A673 (cell line): ENCODE data around the gene NXNL2. TPM values are rescaled to one million over a fixed set of nuclear protein-coding genes. Genes with fewer than 3 reads are reported as not detected.

ENCODE experiments used
- BruUV-seq: library from RNA; stranded (reverse); fragments of 400-500 nt; replicated peaks from 2 replicates; lab custom pipeline; 2021; lab: Mats Ljungman, UMichigan
- CTCF ChIA-PET: fragments of 300-600 bp; sonication (Branson Sonifier 250); formaldehyde crosslinking; loops from one replicate; lab custom pipeline; 2022; ENCODE audit warnings: antibody characterized with exemption; lab: Charles Lee
- POLR2A ChIA-PET: fragments of 300-600 bp; sonication (Branson Sonifier 250); formaldehyde crosslinking; loops from one replicate; lab custom pipeline; 2022; ENCODE audit warnings: antibody characterized with exemption; ENCODE audit not compliant: low non-redundant PET; lab: Charles Lee
- DNase-seq: peaks from one replicate; pipeline ENCODE4 v3.0.0-alpha.2; 2015; ENCODE audit warnings: low spot score
- H3K27ac ChIP-seq: fragments of 200-600 bp; sonication (generic); 2 replicates; pipeline ENCODE4 v1.5.1; 2016; ENCODE audit warnings: mixed run types, low read depth, mild to moderate bottlenecking, mixed read lengths, antibody characterized with exemption, low read length; ENCODE audit not compliant: poor library complexity, severe bottlenecking
- H3K27me3 ChIP-seq: fragments of 200-600 bp; sonication (generic); replicated peaks from 2 replicates; pipeline ENCODE4 v1.6.1; 2017; ENCODE audit warnings: mixed run types, low read depth, mild to moderate bottlenecking, mixed read lengths, antibody characterized with exemption, low read length; ENCODE audit not compliant: insufficient read depth, poor library complexity
- H3K36me3 ChIP-seq: fragments of 200-600 bp; sonication (generic); 2 replicates; pipeline ENCODE4 v1.6.1; 2016; ENCODE audit warnings: mixed run types, mild to moderate bottlenecking, mixed read lengths, antibody characterized with exemption, low read length; ENCODE audit not compliant: insufficient read depth, poor library complexity, severe bottlenecking
- H3K4me1 ChIP-seq: fragments of 200-600 bp; sonication (generic); 2 replicates; pipeline ENCODE4 v1.6.1; 2017; ENCODE audit warnings: mixed run types, mild to moderate bottlenecking, mixed read lengths, antibody characterized with exemption, low read length; ENCODE audit not compliant: insufficient read depth, poor library complexity, severe bottlenecking
- H3K4me3 ChIP-seq: fragments of 200-600 bp; sonication (generic); 2 replicates; pipeline ENCODE4 v1.5.1; 2016; ENCODE audit warnings: low read depth, mixed run types, mild to moderate bottlenecking, mixed read lengths, low read length; ENCODE audit not compliant: poor library complexity, severe bottlenecking
- H3K9me3 ChIP-seq: fragments of 200-600 bp; sonication (generic); 2 replicates; pipeline ENCODE4 v1.6.1; 2016; ENCODE audit warnings: mixed run types, low read depth, mild to moderate bottlenecking, mixed read lengths, antibody characterized with exemption, low read length; ENCODE audit not compliant: poor library complexity, severe bottlenecking
- CTCF ChIP-seq: fragments of 300-800, 200-600 bp; sonication (generic); conservative IDR thresholded peaks from 2 replicates; pipeline ENCODE4 v1.5.1; 2017; ENCODE audit warnings: low read depth, mild to moderate bottlenecking, antibody characterized with exemption, low read length, moderate library complexity, mixed read lengths
- EZH2 ChIP-seq: fragments of 200-600 bp; sonication (generic); IDR thresholded peaks from 2 replicates; pipeline ENCODE4 v1.6.1; 2017; ENCODE audit warnings: borderline replicate concordance, low read depth, mild to moderate bottlenecking, mixed read lengths, antibody characterized with exemption, low read length; ENCODE audit not compliant: poor library complexity, severe bottlenecking
- intact Hi-C: fragments of 100-400 bp; cut with micrococcal nuclease; formaldehyde crosslinking; loops from one replicate; pipeline ENCODE4 v1.10.0; 2022; ENCODE audit not compliant: unreplicated experiment
- total RNA-seq: library from RNA; stranded (reverse); gene quantifications from 2 replicates; pipeline ENCODE4 v1.2.3, GENCODE V29; 2021

NXNL2 gene
- total RNA-seq, 1 experiment from 2014 or later: 1.3 TPM

- BruUV-seq: no TSS peak
Observed at GRCh38 chr9:88559661-88560060, 24.7 kb downstream of the NXNL2 start.

GRCh38 chr9:88567870-88568269, 32.9 kb downstream of the NXNL2 start:
- H3K27me3 ChIP-seq: no peaks in the 10 kb centered on the region
- intact Hi-C loops: no loop called here
- no peak overlapping the region for H3K27ac ChIP-seq
- H3K36me3 ChIP-seq: no peaks in the 10 kb centered on the region
- DNase-seq: no peak
- TF ChIP-seq EZH2 (no peak), CTCF (no peak)
- no TSS peak for BruUV-seq
- H3K4me1 ChIP-seq: no peaks in the 10 kb centered on the region
- ChIA-PET CTCF (no interaction called here), POLR2A (no interaction called here)
- H3K4me3 ChIP-seq: no peak overlapping the region
- no peaks in the 10 kb centered on the region for H3K9me3 ChIP-seq

More at GRCh38 chr9:88559661-88560060, 24.7 kb downstream of the NXNL2 start:
- POLR2A ChIA-PET: no interaction called here
- intact Hi-C loops: no loop called here
- CTCF ChIA-PET: no interaction called here
- TF ChIP-seq CTCF (no peak), EZH2 (no peak)
- H3K9me3 ChIP-seq: no peaks in the 10 kb centered on the region
- H3K36me3 ChIP-seq: no peaks in the 10 kb centered on the region
- H3K4me3 ChIP-seq: no peak overlapping the region
- H3K27ac ChIP-seq: no peak overlapping the region
- DNase-seq: no peak
- no peaks in the 10 kb centered on the region for H3K27me3 ChIP-seq
- H3K4me1 ChIP-seq: no peaks in the 10 kb centered on the region

GRCh38 chr9:88571419-88571818, 36.4 kb downstream of the NXNL2 start:
- Histone ChIP-seq H3K4me3 (no peak overlapping the region), H3K9me3 (no peaks in the 10 kb centered on the region), H3K27ac (no peak overlapping the region), H3K36me3 (no peaks in the 10 kb centered on the region), H3K27me3 (no peaks in the 10 kb centered on the region), H3K4me1 (peaks cover 11% of the 10 kb centered on the region)
- ChIA-PET POLR2A (interaction anchor here (0.6 kb wide), 1 partner anchor 72 kb away, joined by 5 read pairs; no protein-coding TSS in a partner anchor), CTCF (no interaction called here)
- TF ChIP-seq EZH2 (no peak), CTCF (no peak)
- DNase-seq: no peak
- no TSS peak for BruUV-seq
- intact Hi-C loops: loop anchor here (10.0 kb wide), 3 partner anchors 77 to 467 kb away; partner anchors contain the start of gene SPIN1
